GM13977 (cell line): Measurements from ENCODE around the gene NEBL.

Experiments used
- DNase-seq: peaks from one replicate; pipeline ENCODE4 v3.0.0; 2012; ENCODE audit warnings: low spot score
- in situ Hi-C: fragments of 300-500 bp; cut with MboI; formaldehyde crosslinking; loops from one replicate; pipeline ENCODE4 v1.12.0; 2022; ENCODE audit warnings: low sequenced_read_pairs, low pct_unique_long_range_greater_than_20kb, mixed read lengths, inconsistent platforms; ENCODE audit not compliant: unreplicated experiment
- TF ChIP-seq, protein P1 (sequence below): IDR thresholded peaks from 2 replicates; pipeline ENCODE4 v1.5.1; 2012; ENCODE audit warnings: mild to moderate bottlenecking, control low read depth; ENCODE audit not compliant: insufficient read depth; ENCODE audit errors: extremely low read depth, missing control alignments

The NEBL gene

DNA sequence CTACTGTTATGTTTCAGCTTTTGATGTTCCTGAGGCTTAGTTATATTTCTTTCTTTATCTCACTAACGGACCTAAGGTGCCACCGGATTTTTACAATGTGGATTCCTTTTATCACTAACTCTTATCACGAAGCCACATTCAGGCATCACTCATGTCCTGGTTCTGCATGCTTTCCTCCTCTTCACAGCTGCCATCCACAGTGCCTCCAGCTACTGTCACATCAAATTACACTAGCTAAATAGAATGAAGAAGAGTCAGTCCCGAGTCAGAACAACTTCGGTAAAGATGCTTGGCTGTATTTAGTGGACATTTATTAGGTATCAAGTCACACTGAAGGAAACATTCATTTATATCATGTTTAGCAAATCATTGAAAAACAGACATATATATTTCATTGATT lies 153.2 kb downstream of the NEBL start:
- DNase-seq, result no peak
- TF ChIP-seq, protein P1, sequence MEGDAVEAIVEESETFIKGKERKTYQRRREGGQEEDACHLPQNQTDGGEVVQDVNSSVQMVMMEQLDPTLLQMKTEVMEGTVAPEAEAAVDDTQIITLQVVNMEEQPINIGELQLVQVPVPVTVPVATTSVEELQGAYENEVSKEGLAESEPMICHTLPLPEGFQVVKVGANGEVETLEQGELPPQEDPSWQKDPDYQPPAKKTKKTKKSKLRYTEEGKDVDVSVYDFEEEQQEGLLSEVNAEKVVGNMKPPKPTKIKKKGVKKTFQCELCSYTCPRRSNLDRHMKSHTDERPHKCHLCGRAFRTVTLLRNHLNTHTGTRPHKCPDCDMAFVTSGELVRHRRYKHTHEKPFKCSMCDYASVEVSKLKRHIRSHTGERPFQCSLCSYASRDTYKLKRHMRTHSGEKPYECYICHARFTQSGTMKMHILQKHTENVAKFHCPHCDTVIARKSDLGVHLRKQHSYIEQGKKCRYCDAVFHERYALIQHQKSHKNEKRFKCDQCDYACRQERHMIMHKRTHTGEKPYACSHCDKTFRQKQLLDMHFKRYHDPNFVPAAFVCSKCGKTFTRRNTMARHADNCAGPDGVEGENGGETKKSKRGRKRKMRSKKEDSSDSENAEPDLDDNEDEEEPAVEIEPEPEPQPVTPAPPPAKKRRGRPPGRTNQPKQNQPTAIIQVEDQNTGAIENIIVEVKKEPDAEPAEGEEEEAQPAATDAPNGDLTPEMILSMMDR, result no peak
- in situ Hi-C loops, result no loop called here

- TF ChIP-seq, protein P1, result no peak
- in situ Hi-C loops, result no loop called here
- no peak for DNase-seq
Observed at GRCh38 chr10:20742737-20743541, 154.2 kb downstream of the NEBL start.

GRCh38 chr10:20740120-20740519 lies 157.0 kb downstream of the NEBL start:
- in situ Hi-C loops, result no loop called here
- TF ChIP-seq, protein P1, result no peak
- no peak for DNase-seq

GRCh38 chr10:20737107-20737506 lies 160.0 kb downstream of the NEBL start:
- in situ Hi-C loops, result no loop called here
- TF ChIP-seq, protein P1, result no peak

More at GRCh38 chr10:20737107-20737506, 160.0 kb downstream of the NEBL start:
- no peak for DNase-seq
